ENCODE measurements around the gene STX8.

DNA sequence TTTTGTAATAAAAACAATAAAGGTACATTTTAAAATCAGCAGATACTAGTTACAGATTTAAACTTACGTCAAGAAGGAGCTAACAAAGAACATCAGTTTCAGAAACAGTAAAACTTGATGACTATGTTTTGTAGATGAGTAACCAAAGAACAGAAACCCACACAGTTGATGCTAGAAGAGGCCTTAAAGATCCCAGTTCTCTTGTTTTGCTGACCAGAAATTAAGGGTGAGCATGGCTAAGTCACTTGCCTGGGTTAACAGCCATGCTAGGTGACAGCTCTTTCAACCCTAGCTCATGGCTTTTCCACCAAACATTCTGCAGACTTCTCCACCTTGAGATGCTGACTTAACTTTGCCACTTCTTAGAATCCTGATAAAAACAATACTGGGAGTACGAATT is 26.4 kb downstream of the STX8 start:
- TF ChIP-seq, protein P1, sequence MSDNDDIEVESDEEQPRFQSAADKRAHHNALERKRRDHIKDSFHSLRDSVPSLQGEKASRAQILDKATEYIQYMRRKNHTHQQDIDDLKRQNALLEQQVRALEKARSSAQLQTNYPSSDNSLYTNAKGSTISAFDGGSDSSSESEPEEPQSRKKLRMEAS (IDR thresholded peaks at IDR 0.05; ENCODE audit: low read depth), result no peak
- TF ChIP-seq CTCF (IDR thresholded peaks at IDR 0.05) (no peak), EP300 (IDR thresholded peaks at IDR 0.05; ENCODE audit: borderline replicate concordance in 1 of 2, low read depth in 1 of 2, low read length in 1 of 2) (no peak), GATA2 (CRISPR knock-in tag; IDR thresholded peaks at IDR 0.05) (no peak), RAD21 (IDR thresholded peaks at IDR 0.05; ENCODE audit: low read length) (no peak), FOXJ3 (CRISPR knock-in tag; IDR thresholded peaks at IDR 0.05) (no peak), TAF1 (IDR thresholded peaks at IDR 0.05; ENCODE audit: borderline replicate concordance, low read depth, low read length) (no peak), EZH2phosphoT487 (IDR thresholded peaks at IDR 0.05; ENCODE audit: borderline replicate concordance, low read depth) (no peak)

All from SK-N-SH (cell line).